ENCODE results near the gene STK11IP.

GRCh38 chr2:219597552-219598307 is at the start of gene STK11IP:
- no peak for TF ChIP-seq SRSF1 (IDR thresholded peaks at IDR 0.05; ENCODE audit: low read depth, low read length)
- TF ChIP-seq SP1 (CRISPR knock-in tag; IDR thresholded peaks at IDR 0.05): peak; percentile 97
- no peak for TF ChIP-seq CEBPZ (IDR thresholded peaks at IDR 0.05; ENCODE audit: borderline replicate concordance, low read depth, low read length)
- no peak for TF ChIP-seq HNRNPL (IDR thresholded peaks at IDR 0.05; ENCODE audit: low read depth, low read length)
- no peak for TF ChIP-seq ZNF318 (IDR thresholded peaks at IDR 0.05; ENCODE audit: borderline replicate concordance in 1 of 2, low read depth in 1 of 2)
- no peak for TF ChIP-seq CBX3 (IDR thresholded peaks at IDR 0.05; ENCODE audit: borderline replicate concordance in 1 of 2, low read length in 2 of 2)
- peak; percentile 86 for TF ChIP-seq HDAC2 (IDR thresholded peaks at IDR 0.05)
- no peak for TF ChIP-seq PBX2 (CRISPR knock-in tag; IDR thresholded peaks at IDR 0.05; ENCODE audit: low read depth)
- TF ChIP-seq PBX2 (tag; conservative IDR thresholded peaks at IDR 0.05; ENCODE audit: low read depth): peak; percentile 66

All from K562 (cell line).